Daoy (cell line): Measurements from ENCODE around the gene ZNF697. TPM values are rescaled to one million over a fixed set of nuclear protein-coding genes. Genes with fewer than 3 reads are reported as not detected.
"Not testable (repeated sequence)": the region's sequence is repeated elsewhere in the genome, so short reads cannot be mapped to it uniquely, and the experiment has no call there.

Experiments
- DNase-seq: peaks from one replicate; pipeline ENCODE4 v3.0.0-alpha.2; 2015; ENCODE audit warnings: low read depth
- total RNA-seq: library from RNA; depleted of rRNA; stranded (reverse); fragments of >200 nt; shearing (Covaris generic); gene quantifications from 2 replicates; pipeline ENCODE4 v1.2.3, GENCODE V29; 2014; rRNA removed

ZNF697 gene
- total RNA-seq, 1 experiment from 2014 or later, result 18.1 TPM

- DNase-seq, result not testable (repeated sequence)
These were observed 45.3 kb downstream of the ZNF697 start for GRCh38 chr1:119602789-119603188.

GRCh38 chr1:119602169-119602568, 45.9 kb downstream of the ZNF697 start:
- DNase-seq, result no peak

GRCh38 chr1:119600976-119601375, 47.1 kb downstream of the ZNF697 start:
- DNase-seq, result no peak

- DNase-seq, result no peak
These were observed 47.5 kb downstream of the ZNF697 start for GRCh38 chr1:119600561-119600960.

- DNase-seq, result no peak
These were observed 52.5 kb downstream of the ZNF697 start for GRCh38 chr1:119595606-119596005.

- DNase-seq, result no peak
These were observed 52.9 kb downstream of the ZNF697 start for GRCh38 chr1:119595168-119595567.

- peak; percentile 30 for DNase-seq
These were observed 53.7 kb downstream of the ZNF697 start for GRCh38 chr1:119594376-119594775.

GRCh38 chr1:119593805-119594204, 54.3 kb downstream of the ZNF697 start:
- DNase-seq, result no peak

- DNase-seq, result no peak
These were observed 57.7 kb downstream of the ZNF697 start for GRCh38 chr1:119590393-119590792.

- no peak for DNase-seq
These were observed 59.4 kb downstream of the ZNF697 start for GRCh38 chr1:119588621-119589020.

- peak; percentile 77 for DNase-seq
These were observed 60.7 kb downstream of the ZNF697 start for GRCh38 chr1:119587341-119587740.

GRCh38 chr1:119585801-119586200, 62.3 kb downstream of the ZNF697 start:
- DNase-seq, result not testable (repeated sequence)

- peak; percentile 73 for DNase-seq
These were observed 65.3 kb downstream of the ZNF697 start for GRCh38 chr1:119582801-119583200.

- DNase-seq, result not testable (repeated sequence)
These were observed 67.0 kb downstream of the ZNF697 start for GRCh38 chr1:119581076-119581475.

GRCh38 chr1:119573886-119574285, 74.2 kb downstream of the ZNF697 start:
- DNase-seq, result no peak

GRCh38 chr1:119569930-119570622, 78.0 kb downstream of the ZNF697 start:
- not testable (repeated sequence) for DNase-seq

Other genes starting within 250 kb of the ZNF697 start
- gene HSD3B2, start 233.1 kb downstream of the ZNF697 start, total RNA-seq, result not detected in 2 replicates
- not detected in 2 replicates for gene HSD3B1, start 141.1 kb downstream of the ZNF697 start, total RNA-seq
- 140 and 166 TPM in 2 replicates for gene PHGDH, start 63.7 kb upstream of the ZNF697 start, total RNA-seq
- not detected in 2 replicates for gene HMGCS2, start 120.6 kb upstream of the ZNF697 start, total RNA-seq
- not detected in 2 replicates for gene REG4, start 163.2 kb upstream of the ZNF697 start, total RNA-seq
- not detected in 2 replicates for gene ADAM30, start 248.2 kb upstream of the ZNF697 start, total RNA-seq